Aorta (tissue), 5 donors: ENCODE measurements around the gene TP53BP1. TPM values are rescaled to one million over a fixed set of nuclear protein-coding genes. Genes with fewer than 3 reads are reported as not detected.

ENCODE experiments used
- ATAC-seq: fragments of 200-7000 bp; cut with Tn5 transposase; one replicate; pipeline ENCODE4 v1.9.1; 2022; ENCODE audit warnings: moderate library complexity; ENCODE audit not compliant: low FRiP score
- DNase-seq, 2 donors: peaks; one replicate each; pipeline ENCODE4 v3.0.0-alpha.2; 2020
- H3K27ac ChIP-seq, 2 donors: one replicate each; pipeline ENCODE4 v1.5.1; 2013; ENCODE audit warnings: low read length in 2 of 2, mild to moderate bottlenecking in 2 of 2, moderate library complexity in 2 of 2, control low read depth in 1 of 2, inconsistent platforms in 1 of 2, low read depth in 1 of 2
- H3K27me3 ChIP-seq, 2 donors: one replicate each; pipeline ENCODE4 v1.6.1; 2013; ENCODE audit warnings: control low read depth in 1 of 2, low read length in 1 of 2, mild to moderate bottlenecking in 1 of 2, moderate library complexity in 1 of 2; ENCODE audit not compliant: insufficient read depth in 2 of 2, control insufficient read depth in 1 of 2
- H3K36me3 ChIP-seq, 2 donors: one replicate each; pipeline ENCODE4 v1.6.1; 2013; ENCODE audit warnings: control low read depth in 1 of 2, low read length in 1 of 2, mild to moderate bottlenecking in 1 of 2; ENCODE audit not compliant: insufficient read depth in 2 of 2, control insufficient read depth in 1 of 2
- H3K4me1 ChIP-seq, 2 donors: one replicate each; pipeline ENCODE4 v1.6.1; 2013; ENCODE audit warnings: low read length in 2 of 2, control low read depth in 1 of 2, mild to moderate bottlenecking in 1 of 2, moderate library complexity in 1 of 2; ENCODE audit not compliant: insufficient read depth in 2 of 2, control insufficient read depth in 1 of 2
- H3K4me3 ChIP-seq, 2 donors: one replicate each; pipeline ENCODE4 v1.5.1; 2013; ENCODE audit warnings: low read length in 2 of 2, control low read depth in 1 of 2, mild to moderate bottlenecking in 1 of 2
- H3K9me3 ChIP-seq: one replicate; pipeline ENCODE4 v1.6.1; 2013; ENCODE audit warnings: mild to moderate bottlenecking, low read length; ENCODE audit not compliant: control insufficient read depth
- WGBS, 2 donors: extraction: QIAGEN DNeasy Blood & Tissue Kit; methylation state at CpG; one replicate each; pipeline ENCODE4 v1.1.7; 2013; 5-methylcytosine and 5-hydroxymethylcytosine counted together
- intact Hi-C, 2 donors: fragments of 100-400 bp; cut with DNase I; formaldehyde crosslinking; loops; one replicate each; pipeline versions ENCODE4 v1.14.2 to v1.15.0; 2022
- polyA plus RNA-seq, 2 donors: library from polyadenylated mRNA; stranded (reverse); fragments of 200-250 nt; gene quantifications; one replicate each; pipeline ENCODE4 v1.2.3, GENCODE V29; 2013
- total RNA-seq, 2 donors: library from RNA; stranded (reverse); fragmentation: NEBNext Ultra II Directional; extraction: Animal tissue kit (Norgen Biotek cat#: 25700); gene quantifications; one replicate each; pipeline ENCODE4 v1.2.1, GENCODE V29; 2021
- donor health status: healthy with polysubstance abuse.
- donor health status: Bipolar disorder and iron deficiency.
- donor health status: DM: no; HTN: no; CAD: no.
- donor health status: DM: no; HTN: no; CAD: no.
- donor health status: DM: yes; HTN: yes; CAD: no.

TP53BP1 gene
- total and polyA plus RNA-seq, 4 donors, result 3.4 to 63.2 (median 30.1) TPM

DNA sequence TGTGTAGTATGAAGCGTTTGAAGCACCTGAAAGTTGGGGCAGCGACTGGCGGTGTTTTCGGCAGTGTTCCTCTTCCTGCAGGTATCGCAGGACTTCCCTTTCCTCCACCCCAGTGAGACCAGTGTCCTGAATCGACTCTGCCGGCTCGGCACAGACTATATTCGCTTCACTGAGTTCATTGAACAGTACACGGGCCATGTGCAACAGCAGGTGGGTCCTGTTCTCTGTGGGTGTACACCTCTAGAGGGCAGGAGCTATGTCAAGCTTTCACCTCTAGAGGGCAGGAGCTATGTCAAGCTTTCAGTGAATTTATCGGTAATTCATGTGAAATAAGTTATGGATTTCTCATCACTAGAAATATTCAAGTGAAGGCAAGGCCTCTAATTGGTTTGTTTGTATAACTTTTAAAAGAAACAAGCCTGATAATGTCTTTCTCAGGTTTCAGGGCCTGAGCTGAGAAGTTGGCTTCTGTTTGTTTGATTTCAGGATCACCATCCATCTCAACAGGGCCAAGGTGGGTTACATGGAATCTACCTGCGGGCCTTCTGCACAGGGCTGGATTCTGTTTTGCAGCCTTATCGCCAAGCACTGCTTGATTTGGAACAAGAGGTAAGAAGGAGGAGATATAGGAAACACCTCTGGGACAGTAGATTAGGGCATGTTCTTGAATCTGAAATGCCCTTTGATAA is 116.8 kb downstream of the TP53BP1 start:
- WGBS, 2 donors, result 83 to 84% methylated on average over 13 of the region's 13 CpGs
- Histone ChIP-seq H3K4me3 (no peak overlapping the region), H3K36me3 (peaks cover 0 to 3% of the 10 kb centered on the region in 2 donors), H3K27me3 (no peaks in the 10 kb centered on the region), H3K9me3 (no peaks in the 10 kb centered on the region), H3K27ac (no peak overlapping the region), H3K4me1 (no peaks in the 10 kb centered on the region)
- DNase-seq, result no peak
- ATAC-seq, result no peak
- intact Hi-C loops, result no loop called here

- Histone ChIP-seq H3K4me1 (peaks cover 0 to 4% of the 10 kb centered on the region in 2 donors), H3K36me3 (peaks cover 0 to 2% of the 10 kb centered on the region in 2 donors), H3K9me3 (peaks cover 2% of the 10 kb centered on the region), H3K4me3 (peak within 1 kb of the TSS; percentile 65 to 80), H3K27me3 (no peaks in the 10 kb centered on the region), H3K27ac (no peak within 1 kb of the TSS)
- 3 to 4% methylated on average over 66 of the region's 66 CpGs for WGBS, 2 donors
- peak; percentile 87 to 94 for DNase-seq
- peak; percentile 95 for ATAC-seq
- intact Hi-C loops, result no loop called here
Observed at GRCh38 chr15:43370975-43371974, 121.7 kb downstream of the TP53BP1 start, which contains the start of the genes TUBGCP4 and ZSCAN29. TSS of gene TUBGCP4 (plus strand) at chr15:43371101. CDS start at chr15:43371355, 254 bp downstream. TSS of gene ZSCAN29 (minus strand) at chr15:43371043. CDS start at chr15:43369913, 1,130 bp downstream.

- no peak overlapping the region for H3K27ac ChIP-seq
- no peaks in the 10 kb centered on the region for H3K27me3 ChIP-seq
- peaks cover 2% of the 10 kb centered on the region for H3K9me3 ChIP-seq
- intact Hi-C loops, result no loop called here
- H3K4me1 ChIP-seq, result peaks cover 0 to 4% of the 10 kb centered on the region in 2 donors
- H3K36me3 ChIP-seq, result peaks cover 0 to 2% of the 10 kb centered on the region in 2 donors
- DNase-seq (no peak), ATAC-seq (peak; percentile 76)
- WGBS, 2 donors, result 0 to 1% methylated on average over 42 to 45 of the region's 45 CpGs
- H3K4me3 ChIP-seq, result peak overlapping the region; percentile 65 to 80
Observed at GRCh38 chr15:43370310-43370974, 122.5 kb downstream of the TP53BP1 start.

DNA sequence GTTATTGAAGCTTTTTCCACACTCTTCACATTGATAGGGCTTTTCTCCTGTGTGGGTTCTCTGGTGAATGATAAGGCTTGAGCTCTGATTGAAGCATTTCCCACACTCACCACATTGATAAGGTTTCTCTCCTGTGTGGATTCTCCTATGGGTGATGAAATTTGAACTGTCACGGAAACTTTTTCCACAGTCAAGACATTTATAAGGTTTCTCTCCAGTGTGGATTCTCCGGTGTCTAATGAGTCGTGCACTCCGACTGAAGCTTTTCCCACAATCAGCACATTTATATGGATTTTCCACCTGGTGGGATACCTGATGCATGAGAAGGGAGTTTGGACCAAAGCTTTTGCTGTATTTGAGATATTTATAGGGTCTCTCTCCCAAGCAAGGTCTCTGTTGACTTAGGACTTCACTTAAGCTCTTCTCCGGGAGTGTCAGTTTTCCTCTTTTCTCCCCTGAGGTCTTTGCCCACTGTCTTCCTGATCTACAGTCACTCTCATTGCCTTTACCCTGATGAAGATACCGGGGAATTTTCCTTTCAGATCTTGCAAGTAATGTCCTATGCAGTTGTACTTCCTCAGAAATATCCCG is 131.5 kb downstream of the TP53BP1 start:
- no peaks in the 10 kb centered on the region for H3K4me1 ChIP-seq
- peaks cover 10 to 31% of the 10 kb centered on the region in 2 donors for H3K36me3 ChIP-seq
- 97% methylated on average over 7 of the region's 7 CpGs for WGBS, 2 donors
- H3K4me3 ChIP-seq, result no peak overlapping the region
- no peak overlapping the region for H3K27ac ChIP-seq
- H3K9me3 ChIP-seq, result peaks cover 12% of the 10 kb centered on the region
- H3K27me3 ChIP-seq, result no peaks in the 10 kb centered on the region
- DNase-seq (no peak), ATAC-seq (no peak)
- intact Hi-C loops, result no loop called here

GRCh38 chr15:43360821-43361220 is 132.1 kb downstream of the TP53BP1 start:
- H3K36me3 ChIP-seq, result peaks cover 10 to 31% of the 10 kb centered on the region in 2 donors
- H3K27ac ChIP-seq, result no peak overlapping the region
- no peaks in the 10 kb centered on the region for H3K27me3 ChIP-seq
- ATAC-seq (no peak), DNase-seq (no peak)
- no peak overlapping the region for H3K4me3 ChIP-seq
- intact Hi-C loops, result no loop called here
- 86 to 99% methylated on average over 4 of the region's 4 CpGs for WGBS, 2 donors
- H3K9me3 ChIP-seq, result peaks cover 12% of the 10 kb centered on the region
- no peaks in the 10 kb centered on the region for H3K4me1 ChIP-seq

Other genes with a start within 250 kb of the TP53BP1 start
- under 1 TPM in 1 of 2 donors, not detected in 1; 0.84 TPM for gene TGM5, start 226.2 kb downstream of the TP53BP1 start, total RNA-seq
- not detected for gene TGM5, start 226.2 kb downstream of the TP53BP1 start, polyA plus RNA-seq
- gene TGM7, start 190.9 kb downstream of the TP53BP1 start, total RNA-seq, result not detected
- gene TGM7, start 190.9 kb downstream of the TP53BP1 start, polyA plus RNA-seq, result not detected
- 1 to 10 TPM; 7.5 to 9.2 TPM for gene LCMT2, start 162.6 kb downstream of the TP53BP1 start, total RNA-seq
- gene LCMT2, start 162.6 kb downstream of the TP53BP1 start, polyA plus RNA-seq, result 1 to 10 TPM; 1.3 to 4.3 TPM
- gene ZSCAN29, start 122.1 kb downstream of the TP53BP1 start, total RNA-seq, result 10 to 100 TPM; 20.3 to 21.7 TPM
- 1 to 10 TPM; 4.2 to 5.0 TPM for gene ZSCAN29, start 122.1 kb downstream of the TP53BP1 start, polyA plus RNA-seq
- 10 to 100 TPM; 14.6 to 16.3 TPM for gene TUBGCP4, start 122.1 kb downstream of the TP53BP1 start, total RNA-seq
- gene TUBGCP4, start 122.1 kb downstream of the TP53BP1 start, polyA plus RNA-seq, result 1 to 10 TPM; 3.5 to 6.0 TPM
- 10 to 100 TPM; 36.4 to 49.3 TPM for gene MAP1A, start 24.5 kb upstream of the TP53BP1 start, total RNA-seq
- 1 to 10 TPM; 5.2 to 5.5 TPM for gene MAP1A, start 24.5 kb upstream of the TP53BP1 start, polyA plus RNA-seq
- gene PPIP5K1, start 97.1 kb upstream of the TP53BP1 start, total RNA-seq, result 10 to 100 TPM; 40.8 to 53.7 TPM
- 10 to 100 TPM in 1 of 2 donors, 1 to 10 TPM in 1; 8.3 to 13.4 TPM for gene PPIP5K1, start 97.1 kb upstream of the TP53BP1 start, polyA plus RNA-seq
- not detected for gene CKMT1B, start 100.9 kb upstream of the TP53BP1 start, total RNA-seq
- 10 to 100 TPM in 1 of 2 donors, under 1 TPM in 1; 0.05 to 17.4 TPM for gene CKMT1B, start 100.9 kb upstream of the TP53BP1 start, polyA plus RNA-seq
- gene STRC, start 125.6 kb upstream of the TP53BP1 start, total RNA-seq, result under 1 TPM; 0.45 to 0.90 TPM
- 1 to 10 TPM in 1 of 2 donors, not detected in 1; 1.2 TPM for gene STRC, start 125.6 kb upstream of the TP53BP1 start, polyA plus RNA-seq
- 1 to 10 TPM; 7.0 to 9.3 TPM for gene CATSPER2, start 155.7 kb upstream of the TP53BP1 start, total RNA-seq
- 10 to 100 TPM in 1 of 2 donors, under 1 TPM in 1; 0.63 to 13.7 TPM for gene CATSPER2, start 155.7 kb upstream of the TP53BP1 start, polyA plus RNA-seq
- not detected for gene CKMT1A, start 200.7 kb upstream of the TP53BP1 start, total RNA-seq
- gene CKMT1A, start 200.7 kb upstream of the TP53BP1 start, polyA plus RNA-seq, result 10 to 100 TPM in 1 of 2 donors, not detected in 1; 11.1 TPM